Suprapubic skin (tissue), 4 donors: ENCODE results near the gene SPG7.

Experiments
- EP300 ChIP-seq: sonication (generic); formaldehyde crosslinking; IDR thresholded peaks from one replicate; pipeline ENCODE4 v1.6.1; 2017; ENCODE audit warnings: antibody characterized with exemption
- POLR2A ChIP-seq, 2 donors: fragments of 450-650 bp; IDR thresholded peaks; one replicate each; pipeline ENCODE4 v1.6.1; 2017; ENCODE audit warnings: antibody characterized with exemption in 2 of 2, mild to moderate bottlenecking in 2 of 2, moderate library complexity in 2 of 2
- POLR2AphosphoS5 ChIP-seq, 3 donors: sonication (generic); formaldehyde crosslinking; IDR thresholded peaks; one replicate each; pipeline ENCODE4 v1.6.1; 2017; ENCODE audit warnings: antibody characterized with exemption in 3 of 3
- TF ChIP-seq, protein P1 (sequence below), 2 donors: fragments of 200-600 bp in 1 of 2; fragments of 450-650 bp in 1 of 2; sonication (generic) in 1 of 2; IDR thresholded peaks; one replicate each; pipeline ENCODE4 v1.5.1; 2016 to 2019; ENCODE audit warnings: antibody characterized with exemption in 2 of 2, mild to moderate bottlenecking in 1 of 2, moderate library complexity in 1 of 2

DNA sequence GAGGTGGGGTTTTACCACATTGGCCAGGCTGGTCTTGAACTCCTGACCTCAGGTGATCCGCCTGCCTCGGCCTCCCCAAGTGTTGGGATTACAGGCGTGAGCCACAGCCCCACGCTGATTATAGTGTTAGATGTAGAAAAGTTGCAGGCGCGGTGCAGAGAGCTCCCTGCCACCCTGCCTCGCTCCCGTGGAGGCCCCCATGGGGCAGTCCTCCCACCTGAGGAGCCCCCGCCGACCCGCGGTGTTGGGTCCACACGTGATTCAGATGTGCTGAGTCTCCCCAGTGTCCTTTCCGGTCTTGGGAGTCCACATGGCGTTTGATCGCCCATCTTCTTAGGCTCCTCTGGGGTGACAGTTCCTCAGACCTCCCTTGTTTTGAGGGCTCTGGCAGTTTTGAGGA lies 47.1 kb downstream of the SPG7 start:
- TF ChIP-seq POLR2A (IDR thresholded peaks at IDR 0.05) = no peak
- TF ChIP-seq, protein P1, sequence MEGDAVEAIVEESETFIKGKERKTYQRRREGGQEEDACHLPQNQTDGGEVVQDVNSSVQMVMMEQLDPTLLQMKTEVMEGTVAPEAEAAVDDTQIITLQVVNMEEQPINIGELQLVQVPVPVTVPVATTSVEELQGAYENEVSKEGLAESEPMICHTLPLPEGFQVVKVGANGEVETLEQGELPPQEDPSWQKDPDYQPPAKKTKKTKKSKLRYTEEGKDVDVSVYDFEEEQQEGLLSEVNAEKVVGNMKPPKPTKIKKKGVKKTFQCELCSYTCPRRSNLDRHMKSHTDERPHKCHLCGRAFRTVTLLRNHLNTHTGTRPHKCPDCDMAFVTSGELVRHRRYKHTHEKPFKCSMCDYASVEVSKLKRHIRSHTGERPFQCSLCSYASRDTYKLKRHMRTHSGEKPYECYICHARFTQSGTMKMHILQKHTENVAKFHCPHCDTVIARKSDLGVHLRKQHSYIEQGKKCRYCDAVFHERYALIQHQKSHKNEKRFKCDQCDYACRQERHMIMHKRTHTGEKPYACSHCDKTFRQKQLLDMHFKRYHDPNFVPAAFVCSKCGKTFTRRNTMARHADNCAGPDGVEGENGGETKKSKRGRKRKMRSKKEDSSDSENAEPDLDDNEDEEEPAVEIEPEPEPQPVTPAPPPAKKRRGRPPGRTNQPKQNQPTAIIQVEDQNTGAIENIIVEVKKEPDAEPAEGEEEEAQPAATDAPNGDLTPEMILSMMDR (IDR thresholded peaks at IDR 0.05) = no peak
- TF ChIP-seq POLR2AphosphoS5 (IDR thresholded peaks at IDR 0.05) = no peak
- TF ChIP-seq EP300 = no peak
